Panc1 (cell line): ENCODE results near the gene NETO1. TPM values are rescaled to one million over a fixed set of nuclear protein-coding genes. Genes with fewer than 3 reads are reported as not detected.

Experiments
- ATAC-seq: fragments of 200-7000 bp; cut with Tn5 transposase; 2 replicates; pipeline ENCODE4 v1.9.1; 2020; ENCODE audit warnings: mild to moderate bottlenecking, moderate library complexity
- BruUV-seq: library from RNA; stranded (reverse); fragments of 400-500 nt; replicated peaks from 2 replicates; lab custom pipeline; 2021; lab: Mats Ljungman, UMichigan
- CTCF ChIA-PET: fragments of 300-600 bp; sonication (Branson Sonifier 250); formaldehyde crosslinking; loops from one replicate; lab custom pipeline; 2022; ENCODE audit warnings: antibody characterized with exemption; lab: Charles Lee
- POLR2A ChIA-PET: fragments of 300-600 bp; sonication (Branson Sonifier 250); formaldehyde crosslinking; loops from one replicate; lab custom pipeline; 2022; ENCODE audit warnings: antibody characterized with exemption; lab: Charles Lee
- DNase-seq: peaks from one replicate; pipeline ENCODE4 v3.0.0-alpha.2; 2010; ENCODE audit warnings: low read depth, low spot score
- H3K27ac ChIP-seq: 2 replicates; pipeline ENCODE4 v1.5.1; 2011; ENCODE audit warnings: mild to moderate bottlenecking, low read length, inconsistent platforms
- H3K27me3 ChIP-seq: fragments of 200-500 bp; sonication (Bioruptor generic); 2 replicates; pipeline ENCODE4 v1.6.0; 2014; ENCODE audit warnings: low read length, inconsistent platforms; ENCODE audit not compliant: control insufficient read depth, insufficient read depth
- H3K36me3 ChIP-seq: fragments of 200-500 bp; sonication (Bioruptor generic); 2 replicates; pipeline ENCODE4 v1.5.1; 2014; ENCODE audit warnings: inconsistent platforms, mild to moderate bottlenecking, low read length, moderate library complexity; ENCODE audit not compliant: control insufficient read depth, insufficient read depth
- H3K4me1 ChIP-seq: 2 replicates; pipeline ENCODE4 v1.5.1; 2011; ENCODE audit warnings: inconsistent platforms, mild to moderate bottlenecking, low read length, moderate library complexity; ENCODE audit not compliant: control insufficient read depth, insufficient read depth
- H3K4me3 ChIP-seq, 2 experiments: 2 replicates each; pipeline ENCODE4 v1.5.1; 2011 to 2012; ENCODE audit warnings: low read depth in 2 of 2, low read length in 2 of 2, mild to moderate bottlenecking in 2 of 2, inconsistent platforms in 1 of 2, moderate library complexity in 1 of 2
- H3K9me3 ChIP-seq: fragments of 200-500 bp; sonication (Bioruptor generic); 2 replicates; pipeline ENCODE4 v1.5.1; 2014; ENCODE audit warnings: low read depth, mild to moderate bottlenecking, inconsistent platforms, low read length, moderate library complexity; ENCODE audit not compliant: control insufficient read depth, insufficient read depth
- CTCF ChIP-seq: fragments of 450-650 bp; IDR thresholded peaks from 2 replicates; pipeline ENCODE4 v1.5.1; 2017; ENCODE audit warnings: mild to moderate bottlenecking
- POLR2AphosphoS5 ChIP-seq: IDR thresholded peaks from 2 replicates; pipeline ENCODE4 v1.6.1; 2012; ENCODE audit warnings: mild to moderate bottlenecking, low read depth, low read length, moderate library complexity
- REST ChIP-seq, 2 experiments: IDR thresholded peaks; 2 replicates each; pipeline ENCODE4 v1.6.1; 2011 to 2012; ENCODE audit warnings: low read depth in 2 of 2, control low read depth in 1 of 2, low read length in 1 of 2, mild to moderate bottlenecking in 1 of 2, moderate library complexity in 1 of 2; ENCODE audit not compliant: insufficient read depth in 1 of 2
- SIN3A ChIP-seq: IDR thresholded peaks from 2 replicates; pipeline ENCODE4 v1.6.1; 2012; ENCODE audit warnings: low read depth, mild to moderate bottlenecking, low read length, moderate library complexity, borderline replicate concordance; ENCODE audit not compliant: insufficient read depth
- TCF7L2 ChIP-seq: IDR thresholded peaks from 2 replicates; pipeline ENCODE4 v1.6.1; 2011; ENCODE audit warnings: mild to moderate bottlenecking, low read depth, low read length, inconsistent platforms
- in situ Hi-C: cut with HindIII; loops from 2 replicates; pipeline ENCODE4 v1.10.0; 2016; ENCODE audit warnings: low sequenced_read_pairs, low pct_unique_long_range_greater_than_20kb
- intact Hi-C: fragments of 100-400 bp; cut with micrococcal nuclease; formaldehyde crosslinking; loops from one replicate; pipeline ENCODE4 v1.10.0; 2022; ENCODE audit not compliant: unreplicated experiment
- total RNA-seq: library from RNA; stranded (reverse); gene quantifications from one replicate; pipeline ENCODE4 v1.2.1, GENCODE V29; 2021; ENCODE audit not compliant: unreplicated experiment

NETO1 gene
- total RNA-seq, 1 experiment from 2014 or later, result not detected

- ATAC-seq (no peak), DNase-seq (no peak)
- in situ Hi-C loops, result no loop called here
- H3K9me3 ChIP-seq, result no peaks in the 10 kb centered on the region
- H3K36me3 ChIP-seq, result no peaks in the 10 kb centered on the region
- H3K27me3 ChIP-seq, result no peaks in the 10 kb centered on the region
- no peak overlapping the region for H3K27ac ChIP-seq
- CTCF ChIA-PET, result no interaction called here
- no TSS peak for BruUV-seq
- POLR2A ChIA-PET, result no interaction called here
- H3K4me1 ChIP-seq, result no peaks in the 10 kb centered on the region
- H3K4me3 ChIP-seq, result no peak overlapping the region
- TF ChIP-seq REST (IDR thresholded peaks at IDR 0.05; ENCODE audit: insufficient read depth in 1 of 2, low read depth in 2 of 2, low read length in 1 of 2) (no peak), CTCF (no peak), TCF7L2 (no peak), POLR2AphosphoS5 (no peak), SIN3A (no peak)
- intact Hi-C loops, result no loop called here
Observed at GRCh38 chr18:72878561-72878960, 10.8 kb upstream of the NETO1 start.

GRCh38 chr18:72878143-72878542 is 10.4 kb upstream of the NETO1 start:
- no peak overlapping the region for H3K4me3 ChIP-seq
- DNase-seq (no peak), ATAC-seq (no peak)
- in situ Hi-C loops, result no loop called here
- H3K27me3 ChIP-seq, result no peaks in the 10 kb centered on the region
- no peak overlapping the region for H3K27ac ChIP-seq
- no peaks in the 10 kb centered on the region for H3K9me3 ChIP-seq
- BruUV-seq, result no TSS peak
- no peaks in the 10 kb centered on the region for H3K4me1 ChIP-seq
- ChIA-PET POLR2A (no interaction called here), CTCF (no interaction called here)
- intact Hi-C loops, result no loop called here
- TF ChIP-seq SIN3A, result no peak
- TF ChIP-seq TCF7L2, result no peak
- no peak for TF ChIP-seq CTCF
- no peak for TF ChIP-seq REST (IDR thresholded peaks at IDR 0.05; ENCODE audit: insufficient read depth in 1 of 2, low read depth in 2 of 2, low read length in 1 of 2)
- TF ChIP-seq POLR2AphosphoS5, result no peak
- no peaks in the 10 kb centered on the region for H3K36me3 ChIP-seq
